ENCODE data around the gene ALPK1.
"Not testable (repeated sequence)": the region's sequence is repeated elsewhere in the genome, so short reads cannot be mapped to it uniquely, and the experiment has no call there.

Gene ALPK1

DNA sequence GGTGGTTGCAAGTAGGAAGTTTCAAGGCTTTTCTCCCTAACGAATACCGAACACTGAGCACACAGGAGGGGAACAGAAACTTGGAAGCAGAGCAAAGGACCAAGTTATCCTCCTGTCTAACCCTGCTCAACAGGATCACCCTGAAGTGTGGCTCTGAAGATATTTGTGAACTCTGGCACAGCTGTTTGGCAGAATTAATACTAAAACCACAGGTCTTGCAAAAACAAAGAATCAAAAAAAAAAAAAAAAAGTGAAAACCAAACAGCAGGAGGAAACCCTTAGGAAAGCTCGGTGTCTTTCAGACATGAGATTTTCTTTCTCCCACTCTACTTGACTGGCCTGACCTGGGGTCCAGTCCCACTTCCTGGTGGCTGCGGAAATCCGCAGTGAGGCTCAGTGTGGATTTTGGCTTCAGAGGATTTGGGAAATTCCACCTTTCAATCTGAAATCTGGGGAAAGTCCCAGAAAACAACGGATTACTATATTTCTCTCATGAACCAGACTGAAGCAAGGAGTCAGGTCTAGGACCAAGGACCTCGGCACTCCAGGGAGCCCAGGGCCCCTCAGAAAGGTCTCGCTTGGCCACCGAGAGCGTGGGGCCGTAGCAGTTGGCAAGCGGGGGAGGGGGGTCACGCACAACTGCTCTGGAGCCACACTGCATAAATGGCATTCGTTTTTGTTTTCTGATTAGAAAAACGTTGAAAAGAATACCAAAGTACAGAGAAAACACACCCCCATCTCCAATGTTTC lies 12.3 kb upstream of the ALPK1 start:
- no peak for DNase-seq (ENCODE audit: low read depth)

DNA sequence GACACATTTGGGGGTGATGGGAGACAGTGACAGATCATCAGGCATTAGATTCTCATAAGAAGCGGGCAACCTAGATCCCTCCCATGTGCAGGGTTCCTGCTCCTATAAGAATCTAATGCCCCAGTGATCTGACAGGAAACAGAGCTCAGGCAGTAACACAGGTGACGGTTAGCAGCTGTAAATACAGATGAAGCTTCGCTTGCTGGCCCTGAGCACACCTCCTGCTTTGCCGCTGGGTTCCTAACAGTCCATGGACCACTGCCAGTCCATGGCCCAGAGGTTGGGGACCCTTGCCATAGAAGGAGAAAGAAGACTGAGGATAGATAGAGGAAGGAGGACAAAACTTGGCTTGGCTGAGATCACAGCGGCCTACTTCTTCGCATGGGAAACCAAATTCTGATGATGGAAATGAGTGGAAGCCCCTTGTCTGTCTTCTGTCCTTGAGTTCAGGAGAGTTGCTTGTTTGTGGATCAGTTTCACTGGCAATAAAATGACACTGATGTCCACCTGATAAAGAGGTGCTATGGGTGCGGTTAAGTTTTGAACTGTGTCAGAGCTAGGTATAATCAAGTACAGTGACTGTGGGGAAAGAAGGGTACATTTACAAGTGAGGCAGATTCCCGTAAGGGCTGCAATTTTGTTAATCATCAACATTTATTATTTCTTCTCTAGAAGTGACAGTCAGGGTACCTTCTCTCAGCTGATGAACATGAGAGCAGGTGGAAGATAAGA lies 9.7 kb upstream of the ALPK1 start:
- no peak for DNase-seq (ENCODE audit: low read depth)

DNA sequence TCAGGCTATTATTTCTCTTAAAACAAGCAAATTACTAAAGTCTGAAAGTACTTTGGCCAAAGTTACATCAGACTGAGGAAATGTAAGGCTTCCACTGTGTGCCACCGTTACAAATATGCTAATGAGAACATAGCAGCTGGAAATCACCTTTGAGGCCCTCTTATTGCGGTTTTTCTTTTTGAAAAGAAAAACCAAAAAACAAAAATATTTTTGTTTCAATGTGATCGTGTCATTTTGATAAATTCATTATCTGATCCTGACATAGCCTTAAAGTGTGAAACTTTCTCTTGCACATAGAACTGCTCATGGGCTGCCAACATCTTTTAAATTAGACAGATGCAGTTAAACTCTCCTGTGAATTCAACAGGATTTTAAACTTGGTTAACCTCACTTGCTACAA lies 8.7 kb upstream of the ALPK1 start:
- DNase-seq (ENCODE audit: low read depth), result no peak

DNA sequence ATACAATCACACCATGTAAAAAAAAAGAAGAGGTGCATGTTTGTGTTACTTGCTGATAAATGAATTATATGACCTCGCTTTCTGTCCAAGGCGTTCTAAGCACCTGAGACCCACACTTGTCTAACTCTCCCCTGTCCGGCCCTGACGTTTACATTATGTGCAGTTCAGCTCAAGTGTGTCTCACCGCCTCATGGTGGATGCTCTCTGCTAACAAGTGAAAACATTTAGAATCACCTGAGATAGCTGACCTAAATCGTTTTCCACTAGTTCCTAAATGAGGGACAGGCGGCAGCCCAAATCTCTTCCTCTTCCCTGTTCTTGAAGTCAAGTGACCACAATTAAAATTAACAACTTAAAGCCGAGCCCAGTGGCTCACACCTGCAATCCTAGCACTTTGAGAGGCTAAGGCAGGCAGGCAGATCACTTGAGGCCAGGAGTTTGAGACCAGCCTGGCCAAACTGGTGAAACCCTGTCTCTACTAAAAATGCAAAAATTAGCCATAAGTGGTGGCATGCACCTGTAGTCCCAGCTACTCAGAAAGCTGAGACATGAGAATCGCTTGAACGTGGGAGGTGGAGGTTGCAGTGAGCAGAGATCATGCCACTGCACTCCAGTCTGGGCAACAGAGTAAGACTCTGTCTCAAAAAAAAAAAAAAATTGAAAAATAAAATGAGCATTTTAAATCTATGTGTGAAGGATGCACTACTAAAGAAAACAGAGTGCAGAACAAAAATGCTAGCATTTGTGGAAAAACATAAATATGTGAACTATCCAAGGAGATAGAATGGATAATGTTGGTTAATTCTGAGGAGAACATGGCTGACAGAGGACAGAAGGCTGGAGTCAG lies 7.5 kb upstream of the ALPK1 start:
- no peak for DNase-seq (ENCODE audit: low read depth)

DNA sequence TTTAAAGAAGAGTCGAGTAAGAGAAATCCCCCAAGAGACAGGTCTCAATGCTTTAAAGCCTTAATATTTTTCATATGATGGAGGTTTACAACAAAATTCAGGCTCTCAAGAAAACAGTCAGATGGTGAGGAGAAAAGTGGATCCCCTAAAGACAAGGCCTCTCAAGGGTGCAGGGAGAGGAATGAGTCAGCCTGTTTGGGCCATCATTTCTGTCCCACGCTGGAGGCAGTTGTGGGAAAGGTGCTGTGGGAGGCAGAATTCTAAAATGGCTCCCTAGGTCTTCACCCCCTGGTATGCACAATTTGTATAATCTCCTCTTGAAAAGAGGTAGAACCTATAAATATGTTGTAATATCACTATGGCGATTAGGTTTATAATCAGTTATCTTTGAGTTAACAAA lies 6.8 kb upstream of the ALPK1 start:
- no peak for DNase-seq (ENCODE audit: low read depth)

DNA sequence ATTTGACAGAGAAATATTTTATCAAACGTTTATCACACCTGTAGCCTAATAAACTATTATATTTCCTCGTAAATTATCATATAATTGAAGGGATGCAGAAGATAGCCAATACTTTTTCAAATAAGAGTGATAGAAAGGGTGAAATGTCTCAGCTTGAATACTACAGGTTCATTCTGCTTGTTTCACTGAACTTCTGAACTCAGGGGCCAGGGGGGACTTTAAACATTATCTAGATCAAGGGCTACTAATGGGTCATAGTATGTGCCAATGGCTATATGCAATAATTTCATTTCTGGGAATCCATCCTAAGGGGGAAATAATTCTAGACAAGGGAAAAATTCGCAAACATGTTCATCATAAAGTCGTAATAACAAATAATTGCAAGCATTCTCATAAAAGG lies 2.6 kb downstream of the ALPK1 start:
- DNase-seq (ENCODE audit: low read depth), result no peak

DNA sequence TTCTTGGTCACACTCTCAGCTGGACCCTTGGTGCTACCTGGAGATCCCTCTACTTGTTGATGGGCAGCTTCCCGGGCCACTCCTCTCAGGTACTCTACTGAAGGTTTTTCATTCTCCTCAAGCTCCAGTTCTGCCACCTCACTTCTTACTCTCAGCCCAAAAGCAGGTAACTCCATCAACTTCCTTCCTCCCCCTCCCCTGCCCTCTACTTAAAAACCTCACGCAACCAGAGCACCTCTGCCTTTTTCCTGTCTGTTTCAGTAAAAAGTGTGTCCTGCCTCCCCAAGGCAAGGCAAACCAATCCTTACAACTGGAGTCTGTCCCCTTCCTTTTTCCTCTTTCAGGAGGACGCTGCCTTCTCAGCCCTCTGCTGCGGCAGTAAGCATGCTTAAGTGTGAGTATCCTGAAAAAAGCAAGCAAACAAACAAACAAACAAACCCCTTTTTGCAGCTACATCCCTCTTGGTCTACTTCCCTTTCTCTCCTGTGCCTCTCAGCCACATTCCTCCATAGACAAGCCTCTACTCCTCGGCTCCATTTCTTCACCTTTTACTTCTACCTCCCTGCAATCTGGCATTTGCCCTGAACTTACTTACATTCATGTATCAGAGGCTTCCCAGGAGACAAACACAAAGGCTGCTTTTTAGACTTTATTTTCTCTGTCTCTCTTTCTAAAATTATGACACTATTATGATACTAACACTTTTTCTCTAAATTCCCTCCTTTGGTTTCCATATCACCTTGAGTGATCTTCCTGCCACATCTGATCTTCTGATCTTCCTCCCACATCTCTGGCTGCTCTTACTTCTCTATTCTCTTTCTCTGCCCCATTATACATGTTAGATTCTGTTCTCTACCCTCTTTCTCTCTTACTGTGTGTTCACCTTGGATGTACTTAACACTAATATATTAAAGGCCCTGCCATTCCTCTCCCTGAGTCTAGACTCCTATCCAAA lies 5.4 kb downstream of the ALPK1 start:
- DNase-seq (ENCODE audit: low read depth), result no peak

DNA sequence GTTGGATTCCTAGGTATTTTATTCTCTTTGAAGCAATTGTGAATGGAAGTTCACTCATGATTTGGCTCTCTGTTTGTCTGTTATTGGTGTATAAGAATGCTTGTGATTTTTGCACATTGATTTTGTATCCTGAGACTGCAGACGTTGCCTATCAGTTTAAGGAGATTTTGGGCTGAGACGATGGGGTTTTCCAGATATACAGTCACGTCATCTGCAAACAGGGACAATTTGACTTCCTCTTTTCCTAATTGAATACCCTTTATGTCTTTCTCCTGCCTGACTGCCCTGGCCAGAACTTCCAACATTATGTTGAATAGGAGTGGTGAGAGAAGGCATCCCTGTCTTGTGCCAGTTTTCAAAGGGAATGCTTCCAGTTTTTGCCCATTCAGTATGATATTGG lies 8.3 kb downstream of the ALPK1 start:
- DNase-seq (ENCODE audit: low read depth), result not testable (repeated sequence)

DNA sequence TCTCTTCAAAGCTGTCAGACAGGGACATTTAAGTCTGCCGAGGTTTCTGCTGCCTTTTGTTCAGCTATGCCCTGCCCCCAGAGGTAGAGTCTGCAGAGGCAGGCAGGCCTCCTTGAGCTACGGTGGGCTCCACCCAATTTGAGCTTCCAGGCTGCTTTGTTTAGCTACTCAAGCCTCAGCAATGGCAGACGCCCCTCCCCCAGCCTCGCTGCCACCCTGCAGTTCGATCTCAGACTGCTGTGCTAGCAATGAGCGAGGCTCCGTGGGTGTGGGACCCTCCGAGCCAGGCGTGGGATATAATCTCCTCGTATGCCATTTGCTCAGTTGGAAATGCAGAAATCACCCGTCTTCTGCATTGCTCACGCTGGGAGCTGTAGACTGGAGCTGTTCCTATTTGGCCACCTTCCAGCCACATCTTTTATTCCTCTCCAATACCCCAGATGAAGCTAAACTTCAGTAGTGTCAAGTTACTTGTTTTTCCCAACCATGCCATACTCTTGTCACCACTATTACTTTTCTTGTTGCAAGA lies 12.2 kb downstream of the ALPK1 start:
- DNase-seq (ENCODE audit: low read depth), result peak; percentile 36

DNA sequence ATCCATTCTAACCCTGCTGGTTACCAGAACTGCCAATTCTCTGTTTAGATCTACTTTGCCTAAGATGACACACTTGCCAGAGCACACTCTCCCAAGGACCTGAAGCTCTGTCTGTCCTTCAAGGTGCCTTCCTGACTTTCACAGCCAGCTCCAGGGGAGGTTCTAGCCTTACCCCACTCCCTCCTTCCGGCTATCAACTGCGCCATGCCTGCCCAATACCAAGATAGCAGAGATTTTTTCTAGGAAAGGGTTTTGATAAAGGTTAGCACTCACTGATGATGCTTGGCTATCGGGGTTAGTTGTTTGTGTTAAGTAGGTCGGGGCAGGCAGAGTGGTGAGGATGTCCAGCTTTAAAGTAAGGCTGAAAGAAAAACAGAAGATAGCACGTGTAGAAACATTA lies 14.3 kb downstream of the ALPK1 start:
- DNase-seq (ENCODE audit: low read depth), result no peak

DNA sequence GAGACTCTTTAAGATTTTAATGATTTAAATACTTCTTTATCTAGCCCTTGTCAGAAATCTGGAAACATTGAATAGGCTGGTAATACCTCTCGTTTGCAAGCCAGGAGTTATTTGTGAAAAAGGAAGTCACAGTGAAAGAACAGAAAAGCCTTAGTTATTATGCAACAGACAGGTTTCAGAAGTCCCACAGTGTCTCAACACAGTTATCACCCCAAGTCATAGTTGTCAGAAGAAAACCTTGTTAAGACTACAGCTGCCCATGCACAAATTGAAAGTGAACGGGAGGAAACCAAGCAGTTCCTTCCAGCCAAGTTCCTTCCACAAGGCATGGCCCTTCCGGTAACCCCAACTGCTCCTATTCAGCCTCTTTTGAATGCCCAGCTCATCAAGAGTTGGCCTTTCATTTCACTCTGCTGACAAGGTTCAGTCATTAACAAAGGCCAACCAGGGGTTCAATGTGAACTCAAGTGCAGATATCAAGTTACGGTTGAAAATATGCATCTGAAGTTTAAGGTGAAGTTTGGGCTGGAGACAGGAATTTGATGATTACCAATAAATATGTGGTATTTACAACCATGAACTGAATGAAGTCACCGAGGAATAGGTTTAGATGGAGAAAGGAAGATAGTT lies 15.6 kb downstream of the ALPK1 start:
- no peak for DNase-seq (ENCODE audit: low read depth)

DNA sequence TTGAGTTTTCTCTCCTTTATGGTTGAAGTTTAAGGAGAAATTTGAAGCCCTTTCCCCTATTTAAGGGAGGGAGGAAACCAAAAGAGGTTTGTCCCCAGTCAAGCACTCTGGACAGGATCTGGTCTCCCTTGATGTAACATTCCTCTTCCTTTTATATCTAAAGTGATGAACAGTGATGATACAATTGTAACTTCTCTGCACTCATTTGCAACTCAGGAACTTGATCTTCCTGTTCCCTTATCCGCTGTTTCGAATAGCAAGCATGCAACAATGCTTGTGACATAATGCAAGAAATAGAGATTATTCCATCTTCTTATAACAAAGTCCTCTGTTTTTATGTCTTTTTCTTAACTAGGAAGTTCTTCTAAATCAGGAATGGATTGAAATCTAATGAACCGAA lies 18.3 kb downstream of the ALPK1 start:
- no peak for DNase-seq (ENCODE audit: low read depth)

DNA sequence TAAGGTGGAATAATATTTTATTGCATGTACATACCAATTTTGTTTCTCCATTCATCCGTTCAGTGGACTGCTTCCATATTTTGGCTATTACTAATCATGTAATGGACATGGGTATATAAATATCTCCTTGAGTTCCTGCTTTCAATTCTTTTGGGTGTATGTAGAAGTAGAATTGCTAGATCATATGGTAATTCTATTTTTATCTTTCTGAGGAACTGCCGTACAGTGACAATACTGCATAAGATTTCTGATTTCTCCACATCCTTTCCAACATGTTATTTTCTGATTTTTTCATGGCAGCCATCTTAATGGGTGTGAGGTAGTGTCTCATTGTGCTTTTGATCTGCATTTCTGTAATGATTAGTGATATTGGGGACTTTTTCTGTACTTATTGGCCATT lies 19.2 kb downstream of the ALPK1 start:
- no peak for DNase-seq (ENCODE audit: low read depth)

DNA sequence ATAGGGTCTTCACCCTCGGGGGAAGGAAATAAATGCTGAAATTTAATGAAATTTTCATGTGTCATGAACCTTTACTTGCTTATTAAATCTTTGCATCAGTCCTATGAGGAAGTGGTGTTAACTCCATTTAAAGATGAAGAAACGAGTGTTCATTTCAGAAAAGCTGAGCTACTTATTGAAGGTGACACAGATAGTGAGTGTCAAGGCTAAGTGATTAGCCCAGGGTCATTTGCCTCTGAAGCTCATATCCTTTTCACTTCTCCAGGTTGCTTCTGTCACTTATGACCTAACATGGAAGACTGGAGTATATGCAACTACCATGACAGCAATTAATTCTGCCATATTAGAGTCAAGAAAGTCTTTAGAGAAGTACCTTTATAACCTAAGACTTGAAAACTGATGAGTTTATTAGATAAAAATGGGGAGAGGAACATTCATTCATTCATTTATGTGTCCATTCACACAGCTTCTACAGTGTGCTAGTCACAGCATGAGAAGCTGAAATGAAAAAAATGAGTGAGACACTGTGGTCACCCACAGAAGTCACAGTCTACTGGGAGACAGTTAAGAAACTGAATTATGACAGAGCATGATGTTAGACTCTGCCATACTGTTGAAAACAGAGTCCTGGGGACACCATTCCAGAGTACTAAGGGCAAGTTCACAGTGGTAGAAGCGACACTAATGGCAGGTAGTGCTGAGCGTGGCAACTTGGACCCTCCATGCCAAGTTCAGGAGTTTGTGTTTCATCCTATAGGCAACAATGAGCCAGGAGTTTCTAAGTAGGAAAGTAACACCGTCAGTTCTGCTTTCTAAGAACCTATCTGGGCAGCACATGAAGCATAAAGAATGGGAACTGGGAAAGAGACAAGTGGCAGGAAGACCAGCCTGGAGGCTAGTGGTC lies 21.3 kb downstream of the ALPK1 start:
- DNase-seq (ENCODE audit: low read depth), result no peak

DNA sequence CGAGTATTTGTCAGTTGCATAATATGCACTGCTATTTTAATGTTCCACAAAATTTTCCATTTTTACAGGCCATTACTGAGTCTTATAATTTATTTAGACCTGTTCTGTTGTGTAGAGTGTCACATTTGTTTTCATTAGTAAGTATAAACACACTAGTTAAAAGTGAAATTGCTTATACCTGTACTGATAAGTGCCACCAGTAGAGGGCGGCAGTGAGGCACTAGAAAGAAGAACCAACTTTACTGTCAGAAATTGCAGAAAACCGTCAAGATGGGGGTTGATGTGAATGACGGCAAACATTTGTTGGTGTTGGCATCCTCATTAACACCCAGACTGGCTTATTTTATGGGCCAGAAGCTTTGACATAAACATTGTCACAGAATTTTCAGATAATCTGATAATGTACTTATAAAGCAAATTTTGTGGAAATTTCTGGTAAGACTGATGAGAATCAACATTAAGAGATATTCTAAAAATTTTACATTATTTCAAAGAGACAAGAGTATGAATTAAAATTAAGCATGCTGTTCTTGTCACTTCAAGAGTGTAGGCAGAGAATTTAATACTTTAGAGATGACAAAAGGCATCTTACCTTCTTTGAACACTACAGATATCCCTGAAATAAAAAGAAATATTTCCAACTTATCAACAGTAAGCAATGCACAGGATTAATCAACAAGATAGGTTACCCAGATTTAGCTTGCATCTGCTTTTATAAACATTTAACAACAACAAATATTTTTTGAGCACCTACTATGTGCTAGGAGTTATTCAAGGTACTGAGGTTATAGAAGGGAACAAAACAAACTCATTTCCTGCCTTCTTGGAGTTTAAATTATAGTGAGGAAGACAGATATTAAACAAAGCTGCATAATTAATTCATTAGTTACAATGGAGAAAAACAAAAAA lies 24.9 kb downstream of the ALPK1 start:
- DNase-seq (ENCODE audit: low read depth), result peak; percentile 42

DNA sequence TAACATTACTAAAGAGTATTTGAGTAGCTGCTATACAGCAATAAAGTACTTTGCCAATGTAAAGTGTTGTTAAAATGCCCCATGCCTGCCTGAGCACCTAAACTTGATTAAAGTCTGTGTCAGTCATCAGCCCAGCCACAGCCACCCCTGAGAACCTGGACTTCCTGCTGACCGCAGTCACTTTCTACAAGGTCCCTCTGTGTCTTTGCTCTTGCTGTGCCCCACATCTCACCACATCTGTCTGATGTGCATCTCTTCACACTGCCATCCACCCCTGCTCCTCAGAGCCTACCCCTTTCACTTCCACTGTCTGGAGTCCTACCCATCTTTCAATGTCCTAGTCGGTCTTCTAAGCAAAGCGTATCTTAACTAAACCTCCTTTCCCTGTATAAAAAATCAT lies 25.7 kb downstream of the ALPK1 start:
- no peak for DNase-seq (ENCODE audit: low read depth)

DNA sequence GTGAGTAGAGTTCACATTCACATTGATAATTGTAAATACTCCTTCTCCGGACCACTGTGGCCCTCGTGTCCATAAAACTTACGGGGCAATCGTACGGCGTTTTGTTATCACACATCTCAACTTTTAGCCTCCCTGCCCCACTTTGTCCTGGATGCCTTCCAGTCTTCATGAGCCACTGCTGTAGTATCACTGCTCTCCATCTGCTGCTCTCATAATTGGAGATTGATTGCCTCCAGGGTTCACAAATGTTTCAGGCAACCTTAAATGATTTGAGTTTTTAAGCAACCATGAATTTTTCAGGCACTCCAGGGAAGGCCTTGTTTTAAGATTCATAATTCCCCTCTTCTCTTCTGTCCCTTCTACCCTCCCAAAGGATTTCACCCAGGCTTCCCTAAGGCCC lies 28.4 kb downstream of the ALPK1 start:
- no peak for DNase-seq (ENCODE audit: low read depth)

DNA sequence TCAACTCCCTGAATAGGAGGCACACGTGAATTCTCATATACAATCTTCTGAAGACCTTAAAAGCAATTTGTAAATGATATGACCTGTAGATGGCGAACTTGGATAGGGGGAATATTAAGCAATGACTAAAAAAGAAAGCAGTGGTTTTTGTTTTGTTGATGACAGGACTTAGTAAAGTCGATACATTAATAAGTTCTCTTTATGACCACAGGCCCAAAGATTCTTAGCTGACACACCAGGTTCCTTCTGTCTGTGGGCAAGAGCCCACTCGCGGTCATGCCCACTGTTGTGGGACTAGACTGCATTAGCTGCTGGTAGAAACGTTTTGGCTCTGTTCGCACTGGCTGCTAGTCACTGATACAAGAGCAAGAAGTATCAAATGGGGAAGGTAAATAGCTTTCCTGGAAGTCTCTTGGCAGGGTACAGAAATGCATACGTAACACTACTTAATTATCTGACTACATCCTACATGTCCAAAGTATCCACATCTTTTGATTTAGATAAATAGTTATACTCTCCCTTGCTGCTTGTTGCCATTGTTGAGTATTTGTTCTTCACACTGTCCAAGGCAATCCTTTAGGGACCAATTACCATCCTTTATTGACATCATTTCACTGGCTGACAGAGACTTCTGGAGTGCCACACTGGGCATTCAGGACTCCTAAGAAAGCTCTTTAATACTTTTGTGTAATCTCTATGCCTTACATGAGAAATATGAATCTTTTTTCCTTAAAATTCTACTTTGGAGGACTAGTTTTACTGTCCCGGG lies 31.0 kb downstream of the ALPK1 start:
- peak; percentile 51 for DNase-seq (ENCODE audit: low read depth)

Data from fibroblast of the conjunctiva (primary cell).